ENCODE results near the gene FIGNL2.

The FIGNL2 gene, protein sequence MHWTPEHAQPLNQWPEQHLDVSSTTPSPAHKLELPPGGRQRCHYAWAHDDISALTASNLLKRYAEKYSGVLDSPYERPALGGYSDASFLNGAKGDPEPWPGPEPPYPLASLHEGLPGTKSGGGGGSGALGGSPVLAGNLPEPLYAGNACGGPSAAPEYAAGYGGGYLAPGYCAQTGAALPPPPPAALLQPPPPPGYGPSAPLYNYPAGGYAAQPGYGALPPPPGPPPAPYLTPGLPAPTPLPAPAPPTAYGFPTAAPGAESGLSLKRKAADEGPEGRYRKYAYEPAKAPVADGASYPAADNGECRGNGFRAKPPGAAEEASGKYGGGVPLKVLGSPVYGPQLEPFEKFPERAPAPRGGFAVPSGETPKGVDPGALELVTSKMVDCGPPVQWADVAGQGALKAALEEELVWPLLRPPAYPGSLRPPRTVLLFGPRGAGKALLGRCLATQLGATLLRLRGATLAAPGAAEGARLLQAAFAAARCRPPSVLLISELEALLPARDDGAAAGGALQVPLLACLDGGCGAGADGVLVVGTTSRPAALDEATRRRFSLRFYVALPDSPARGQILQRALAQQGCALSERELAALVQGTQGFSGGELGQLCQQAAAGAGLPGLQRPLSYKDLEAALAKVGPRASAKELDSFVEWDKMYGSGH

DNA sequence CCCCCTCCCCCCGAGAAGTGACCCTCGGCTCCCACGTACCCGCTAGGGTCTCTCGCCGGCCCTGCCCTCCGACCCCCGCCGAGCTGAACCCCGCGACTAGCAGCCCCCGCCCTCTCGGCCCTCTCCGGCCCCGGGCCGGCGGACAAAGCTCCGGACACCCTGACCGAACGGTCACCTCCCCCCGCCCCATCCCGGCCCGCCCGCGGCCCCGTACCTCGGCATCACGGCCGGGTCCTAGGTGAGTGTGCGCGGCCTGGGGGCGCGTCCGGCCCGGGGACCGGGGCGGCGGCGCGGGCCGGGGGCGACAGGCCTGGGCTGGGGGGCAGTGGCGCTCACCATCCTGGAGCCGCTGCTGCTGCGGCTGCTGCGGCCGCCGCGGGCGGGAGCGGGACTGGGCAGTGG, at the start of gene FIGNL2:
Gene FIGNL2, minus strand, starts transcription at position 393 of the 402 bp plus-strand sequence. CDS start 26,305 bp downstream, outside the sequence.
- TF ChIP-seq GATA3 (IDR thresholded peaks at IDR 0.05; ENCODE audit: low read depth, low read length) (no peak), GATA2 (IDR thresholded peaks at IDR 0.05; ENCODE audit: low read depth, low read length) (no peak)

GRCh38 chr12:51897181-51897580, 48.7 kb upstream of the FIGNL2 start:
- TF ChIP-seq GATA2 (IDR thresholded peaks at IDR 0.05; ENCODE audit: low read depth, low read length) (no peak), GATA3 (IDR thresholded peaks at IDR 0.05; ENCODE audit: low read depth, low read length) (no peak)

DNA sequence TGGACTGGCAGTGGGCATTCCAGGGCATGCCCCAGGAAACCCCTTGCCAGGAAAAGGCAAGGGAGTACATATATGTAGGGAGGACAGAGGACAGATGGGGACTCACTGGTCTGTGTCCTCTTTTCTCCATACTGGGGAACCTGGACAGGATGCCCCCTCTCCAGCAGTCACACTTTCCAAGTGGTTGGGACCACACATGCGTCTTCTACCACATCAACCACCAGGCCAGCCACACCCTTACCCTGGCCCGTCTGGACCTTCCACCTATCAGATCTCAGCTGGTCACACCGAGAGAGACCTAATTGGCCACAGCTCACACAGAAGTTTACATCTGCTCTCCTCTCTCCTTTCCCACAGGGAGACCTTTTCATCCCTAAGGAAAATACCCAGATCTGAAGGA, 47.7 kb upstream of the FIGNL2 start:
- TF ChIP-seq GATA2 (IDR thresholded peaks at IDR 0.05; ENCODE audit: low read depth, low read length) (no peak), GATA3 (IDR thresholded peaks at IDR 0.05; ENCODE audit: low read depth, low read length) (no peak)

GRCh38 chr12:51895378-51896135, 47.0 kb upstream of the FIGNL2 start:
- TF ChIP-seq GATA3 (IDR thresholded peaks at IDR 0.05; ENCODE audit: low read depth, low read length) (no peak), GATA2 (IDR thresholded peaks at IDR 0.05; ENCODE audit: low read depth, low read length) (no peak)

GRCh38 chr12:51893786-51894185, 45.3 kb upstream of the FIGNL2 start:
- TF ChIP-seq GATA3 (IDR thresholded peaks at IDR 0.05; ENCODE audit: low read depth, low read length) (no peak), GATA2 (IDR thresholded peaks at IDR 0.05; ENCODE audit: low read depth, low read length) (no peak)

GRCh38 chr12:51891843-51892242, 43.3 kb upstream of the FIGNL2 start:
- no peak for TF ChIP-seq GATA3 (IDR thresholded peaks at IDR 0.05; ENCODE audit: low read depth, low read length)
- TF ChIP-seq GATA2 (IDR thresholded peaks at IDR 0.05; ENCODE audit: low read depth, low read length): no peak

- no peak for TF ChIP-seq GATA2 (IDR thresholded peaks at IDR 0.05; ENCODE audit: low read depth, low read length)
- TF ChIP-seq GATA3 (IDR thresholded peaks at IDR 0.05; ENCODE audit: low read depth, low read length): no peak
These were observed 42.1 kb upstream of the FIGNL2 start for GRCh38 chr12:51890511-51891171.

DNA sequence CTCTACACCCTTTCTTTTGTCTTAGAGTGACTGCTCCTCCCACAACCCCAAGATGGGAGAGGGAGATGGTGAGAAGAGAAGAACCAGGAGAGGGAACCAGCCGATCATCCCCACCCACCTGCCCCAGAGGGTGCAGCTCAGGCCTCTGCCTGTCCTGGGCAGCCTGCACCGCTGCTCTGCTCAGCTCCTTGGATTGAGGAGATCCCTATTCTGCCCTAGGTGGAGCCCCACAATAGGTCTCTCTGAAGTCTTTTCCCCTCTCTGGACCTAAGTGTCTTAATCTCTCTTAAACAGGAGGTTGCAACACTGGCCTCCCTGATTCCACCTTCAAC, 41.6 kb upstream of the FIGNL2 start:
- no peak for TF ChIP-seq GATA3 (IDR thresholded peaks at IDR 0.05; ENCODE audit: low read depth, low read length)
- no peak for TF ChIP-seq GATA2 (IDR thresholded peaks at IDR 0.05; ENCODE audit: low read depth, low read length)

DNA sequence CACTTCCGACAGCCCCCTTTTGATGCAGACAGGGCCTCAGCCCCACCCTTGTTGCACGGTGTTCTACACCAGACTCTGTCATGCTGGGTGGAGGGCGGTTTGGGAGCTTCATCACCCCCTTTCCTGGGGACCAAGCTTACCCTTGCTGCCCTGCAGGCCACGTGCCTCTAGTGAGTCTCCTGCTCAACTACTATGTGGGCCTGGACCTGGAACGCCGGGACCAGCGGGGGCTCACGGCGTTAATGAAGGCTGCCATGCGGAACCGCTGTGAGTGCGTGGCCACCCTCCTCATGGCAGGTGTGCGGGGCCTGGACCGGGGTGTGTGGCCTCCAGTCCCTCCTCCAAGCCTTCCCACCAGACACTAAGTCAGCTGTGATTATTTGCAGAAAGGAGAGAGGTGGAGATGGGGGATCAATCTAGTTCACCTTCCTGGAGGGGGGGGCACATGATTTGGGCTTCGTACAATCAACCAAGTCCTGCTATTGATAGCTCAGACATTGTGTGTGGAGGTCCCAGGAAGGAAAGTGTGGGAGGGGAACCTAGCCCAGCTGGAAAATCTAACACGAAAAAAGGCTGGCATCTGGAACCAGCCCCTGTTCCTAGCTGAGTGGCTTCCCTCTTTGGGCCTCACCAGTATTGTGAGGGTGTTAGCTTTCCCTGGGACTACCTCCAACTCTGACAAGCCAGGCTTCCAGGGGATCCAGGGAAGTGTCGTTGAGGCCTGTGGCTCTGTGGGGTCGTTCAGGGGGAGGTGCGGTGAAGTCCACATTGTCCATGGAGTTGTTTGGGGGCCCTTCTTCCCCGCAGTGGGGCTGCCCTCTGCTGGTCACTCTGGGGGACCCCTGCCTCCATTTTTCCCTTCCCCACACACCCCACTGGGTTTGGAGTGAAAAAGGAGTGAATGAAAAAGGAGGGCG, 41.0 kb upstream of the FIGNL2 start:
- TF ChIP-seq GATA3 (IDR thresholded peaks at IDR 0.05; ENCODE audit: low read depth, low read length) (no peak), GATA2 (IDR thresholded peaks at IDR 0.05; ENCODE audit: low read depth, low read length) (no peak)

GRCh38 chr12:51888316-51889215, 40.0 kb upstream of the FIGNL2 start:
- TF ChIP-seq GATA3 (IDR thresholded peaks at IDR 0.05; ENCODE audit: low read depth, low read length) (no peak), GATA2 (IDR thresholded peaks at IDR 0.05; ENCODE audit: low read depth, low read length) (no peak)

GRCh38 chr12:51887476-51888315, 39.2 kb upstream of the FIGNL2 start, which contains the start of gene ANKRD33:
Gene ANKRD33 (plus strand): TSS chr12:51888103. CDS start chr12:51888187, 84 bp downstream.
- TF ChIP-seq GATA3 (IDR thresholded peaks at IDR 0.05; ENCODE audit: low read depth, low read length): no peak
- no peak for TF ChIP-seq GATA2 (IDR thresholded peaks at IDR 0.05; ENCODE audit: low read depth, low read length)

Data from SH-SY5Y (cell line).